Measurements from ENCODE around the gene UNKL.

GRCh38 chr16:1333854-1334700 is 80.4 kb downstream of the UNKL start:
- TF ChIP-seq CTCF (conservative IDR thresholded peaks at IDR 0.05): no peak
- no peak for TF ChIP-seq EZH2 (IDR thresholded peaks at IDR 0.05; ENCODE audit: low read depth)

Data from PC-9 (cell line).